HepG2 (cell line): Measurements from ENCODE around the gene SNUPN. TPM values are rescaled to one million over a fixed set of nuclear protein-coding genes. Genes with fewer than 3 reads are reported as not detected.

Experiments
- AKAP8 ChIP-seq: sonication (generic); formaldehyde crosslinking; IDR thresholded peaks from 2 replicates; pipeline ENCODE4 v1.5.1; 2020; ENCODE audit warnings: mild to moderate bottlenecking, missing genetic modification reagents
- CSRNP2 ChIP-seq: sonication (generic); formaldehyde crosslinking; conservative IDR thresholded peaks from 2 replicates; pipeline ENCODE4 v1.8.0; 2022; ENCODE audit warnings: low read depth, missing genetic modification reagents
- DPF2 ChIP-seq: sonication (generic); formaldehyde crosslinking; IDR thresholded peaks from 2 replicates; pipeline ENCODE4 v1.4.0; 2020; ENCODE audit warnings: mild to moderate bottlenecking, low read depth, missing genetic modification reagents, borderline replicate concordance
- GATAD2A ChIP-seq: IDR thresholded peaks from 2 replicates; pipeline ENCODE4 v1.6.1; 2016
- GPN1 ChIP-seq: sonication (generic); formaldehyde crosslinking; IDR thresholded peaks from 2 replicates; pipeline ENCODE4 v1.5.1; 2020; ENCODE audit warnings: missing genetic modification reagents, borderline replicate concordance
- NFKBIZ ChIP-seq: IDR thresholded peaks from 2 replicates; pipeline ENCODE4 v1.6.1; 2018; ENCODE audit warnings: missing genetic modification reagents, missing compliant biosample characterization
- POLR2AphosphoS2 ChIP-seq: IDR thresholded peaks from 2 replicates; pipeline ENCODE4 v1.6.1; 2011; ENCODE audit warnings: low read depth, low read length, improper control_type of control experiment
- RARG ChIP-seq: sonication (generic); formaldehyde crosslinking; IDR thresholded peaks from 2 replicates; pipeline ENCODE4 v1.4.0; 2020; ENCODE audit warnings: low read depth, mild to moderate bottlenecking, missing genetic modification reagents
- SPEN ChIP-seq: sonication (generic); formaldehyde crosslinking; IDR thresholded peaks from 2 replicates; pipeline ENCODE4 v1.5.1; 2020; ENCODE audit warnings: low read depth, mild to moderate bottlenecking, missing genetic modification reagents
- TEAD3 ChIP-seq: optimal IDR thresholded peaks from 2 replicates; pipeline ENCODE3; 2016; ENCODE audit warnings: borderline replicate concordance
- ZFP37 ChIP-seq: sonication (generic); formaldehyde crosslinking; IDR thresholded peaks from 2 replicates; pipeline ENCODE4 v1.4.0; 2020; ENCODE audit warnings: missing genetic modification reagents, borderline replicate concordance
- ZMYM4 ChIP-seq: sonication (generic); formaldehyde crosslinking; IDR thresholded peaks from 2 replicates; pipeline ENCODE4 v1.8.1; 2023; ENCODE audit warnings: mild to moderate bottlenecking, missing genetic modification reagents
- ZNF10 ChIP-seq: sonication (generic); formaldehyde crosslinking; IDR thresholded peaks from 2 replicates; pipeline ENCODE4 v1.4.0; 2020; ENCODE audit warnings: mild to moderate bottlenecking, low read depth, missing genetic modification reagents, borderline replicate concordance
- ZNF12 ChIP-seq: sonication (generic); formaldehyde crosslinking; IDR thresholded peaks from 2 replicates; pipeline ENCODE4 v1.5.0; 2020; ENCODE audit warnings: missing genetic modification reagents
- ZNF282 ChIP-seq: fragments of 450-650 bp; IDR thresholded peaks from 2 replicates; pipeline ENCODE4 v1.6.1; 2018; ENCODE audit not compliant: partially characterized antibody
- ZNF547 ChIP-seq: sonication (generic); formaldehyde crosslinking; IDR thresholded peaks from 2 replicates; pipeline ENCODE4 v1.5.1; 2020; ENCODE audit warnings: mild to moderate bottlenecking, missing genetic modification reagents
- ZNF569 ChIP-seq: sonication (generic); formaldehyde crosslinking; IDR thresholded peaks from 2 replicates; pipeline ENCODE4 v1.5.0; 2020; ENCODE audit warnings: mild to moderate bottlenecking, missing genetic modification reagents, moderate library complexity, borderline replicate concordance
- ZNF572 ChIP-seq: sonication (generic); formaldehyde crosslinking; IDR thresholded peaks from 2 replicates; pipeline ENCODE4 v1.5.1; 2020; ENCODE audit warnings: mild to moderate bottlenecking, missing genetic modification reagents
- ZNF850 ChIP-seq: sonication (generic); formaldehyde crosslinking; conservative IDR thresholded peaks from 2 replicates; pipeline ENCODE4 v1.9.0; 2021; ENCODE audit warnings: mild to moderate bottlenecking, missing genetic modification reagents
- ZZZ3 ChIP-seq: sonication (generic); formaldehyde crosslinking; IDR thresholded peaks from 2 replicates; pipeline ENCODE4 v1.4.0; 2020; ENCODE audit warnings: missing genetic modification reagents, mild to moderate bottlenecking, borderline replicate concordance
- polyA plus RNA-seq, 8 experiments: library from polyadenylated mRNA; depleted of rRNA in 3 of 8; stranded (reverse) in 7 of 8; unstranded in 1 of 8; fragments of >200 nt; fragmentation: Illumina TruSeq in 4 of 8; extraction: Trizol in 4 of 8; gene quantifications; 2 replicates each; pipeline versions ENCODE4 v1.2.1 to v1.2.3, GENCODE V29; 2011 to 2016; ENCODE audit warnings: low read depth in 4 of 8, missing spikeins in 1 of 8, mixed read lengths in 1 of 8; ENCODE audit not compliant: insufficient read depth in 1 of 8
- total RNA-seq, 5 experiments: library from RNA; depleted of rRNA; stranded (reverse); fragments of >200 nt; fragmentation: Illumina TruSeq; extraction: Trizol; gene quantifications; 2 replicates each; pipeline ENCODE4 v1.2.3, GENCODE V29; 2016; ENCODE audit warnings: low read depth in 1 of 5
- TF ChIP-seq, protein P1 (sequence below), 2 experiments: IDR thresholded peaks; 2 replicates each; pipeline ENCODE4 v1.6.1; 2011 to 2012; ENCODE audit warnings: low read length in 2 of 2, borderline replicate concordance in 1 of 2, low read depth in 1 of 2, mild to moderate bottlenecking in 1 of 2, moderate library complexity in 1 of 2
- TF ChIP-seq, protein P2 (sequence below): sonication (generic); formaldehyde crosslinking; IDR thresholded peaks from 2 replicates; pipeline ENCODE4 v1.4.0; 2020; ENCODE audit warnings: missing genetic modification reagents, low read depth, mild to moderate bottlenecking, borderline replicate concordance
- TF ChIP-seq, protein P3 (sequence below): sonication (generic); formaldehyde crosslinking; IDR thresholded peaks from 2 replicates; pipeline ENCODE4 v1.8.0; 2022; ENCODE audit warnings: missing genetic modification reagents, low read depth, mild to moderate bottlenecking, borderline replicate concordance

SNUPN gene
- total and polyA plus RNA-seq, 2 of the 13 experiments (the other 11 are each of a cell fraction or from before 2014, with no cell fraction given) = 9.0 to 16.4 TPM

GRCh38 chr15:75639709-75640482 is 14.4 kb upstream of the SNUPN start, which contains the start of gene IMP3 (continued):
- TF ChIP-seq, protein P1, sequence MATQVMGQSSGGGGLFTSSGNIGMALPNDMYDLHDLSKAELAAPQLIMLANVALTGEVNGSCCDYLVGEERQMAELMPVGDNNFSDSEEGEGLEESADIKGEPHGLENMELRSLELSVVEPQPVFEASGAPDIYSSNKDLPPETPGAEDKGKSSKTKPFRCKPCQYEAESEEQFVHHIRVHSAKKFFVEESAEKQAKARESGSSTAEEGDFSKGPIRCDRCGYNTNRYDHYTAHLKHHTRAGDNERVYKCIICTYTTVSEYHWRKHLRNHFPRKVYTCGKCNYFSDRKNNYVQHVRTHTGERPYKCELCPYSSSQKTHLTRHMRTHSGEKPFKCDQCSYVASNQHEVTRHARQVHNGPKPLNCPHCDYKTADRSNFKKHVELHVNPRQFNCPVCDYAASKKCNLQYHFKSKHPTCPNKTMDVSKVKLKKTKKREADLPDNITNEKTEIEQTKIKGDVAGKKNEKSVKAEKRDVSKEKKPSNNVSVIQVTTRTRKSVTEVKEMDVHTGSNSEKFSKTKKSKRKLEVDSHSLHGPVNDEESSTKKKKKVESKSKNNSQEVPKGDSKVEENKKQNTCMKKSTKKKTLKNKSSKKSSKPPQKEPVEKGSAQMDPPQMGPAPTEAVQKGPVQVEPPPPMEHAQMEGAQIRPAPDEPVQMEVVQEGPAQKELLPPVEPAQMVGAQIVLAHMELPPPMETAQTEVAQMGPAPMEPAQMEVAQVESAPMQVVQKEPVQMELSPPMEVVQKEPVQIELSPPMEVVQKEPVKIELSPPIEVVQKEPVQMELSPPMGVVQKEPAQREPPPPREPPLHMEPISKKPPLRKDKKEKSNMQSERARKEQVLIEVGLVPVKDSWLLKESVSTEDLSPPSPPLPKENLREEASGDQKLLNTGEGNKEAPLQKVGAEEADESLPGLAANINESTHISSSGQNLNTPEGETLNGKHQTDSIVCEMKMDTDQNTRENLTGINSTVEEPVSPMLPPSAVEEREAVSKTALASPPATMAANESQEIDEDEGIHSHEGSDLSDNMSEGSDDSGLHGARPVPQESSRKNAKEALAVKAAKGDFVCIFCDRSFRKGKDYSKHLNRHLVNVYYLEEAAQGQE (IDR thresholded peaks at IDR 0.05; ENCODE audit: borderline replicate concordance in 1 of 2, low read depth in 1 of 2, low read length in 2 of 2) = peak in 1 of 2 experiments; percentile 49; a peak in 1 of 4 replicates
- 0 out of 2 replicates have a peak, but pooled peaks have one; percentile 27 for TF ChIP-seq ZFP37
- TF ChIP-seq SPEN (CRISPR knock-in tag) = peak; percentile 74
- peak; percentile 40; the same call in 1 of the 2 replicates for TF ChIP-seq DPF2 (CRISPR knock-in tag)
- TF ChIP-seq ZMYM4 = peak; percentile 91
- TF ChIP-seq ZZZ3 (CRISPR knock-in tag) = peak; percentile 26; the same call in 1 of the 2 replicates
- TF ChIP-seq, protein P2, sequence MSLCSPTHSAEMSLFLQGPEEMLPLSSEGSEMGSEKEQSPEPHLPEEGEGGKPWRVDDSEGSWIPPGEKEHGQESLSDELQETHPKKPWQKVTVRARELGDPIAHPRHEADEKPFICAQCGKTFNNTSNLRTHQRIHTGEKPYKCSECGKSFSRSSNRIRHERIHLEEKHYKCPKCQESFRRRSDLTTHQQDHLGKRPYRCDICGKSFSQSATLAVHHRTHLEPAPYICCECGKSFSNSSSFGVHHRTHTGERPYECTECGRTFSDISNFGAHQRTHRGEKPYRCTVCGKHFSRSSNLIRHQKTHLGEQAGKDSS (CRISPR knock-in tag) = peak; percentile 30; the same call in 1 of the 2 replicates
- TF ChIP-seq GATAD2A (CRISPR knock-in tag) = no peak
- TF ChIP-seq ZNF850 (CRISPR knock-in tag) = no peak
- TF ChIP-seq POLR2AphosphoS2 = no peak
- TF ChIP-seq GPN1 (CRISPR knock-in tag) = peak; percentile 83; the same call in 1 of the 2 replicates
- 0 out of 2 replicates have a peak, but pooled peaks have one; percentile 17 for TF ChIP-seq ZNF572 (CRISPR knock-in tag)
- TF ChIP-seq, protein P3, sequence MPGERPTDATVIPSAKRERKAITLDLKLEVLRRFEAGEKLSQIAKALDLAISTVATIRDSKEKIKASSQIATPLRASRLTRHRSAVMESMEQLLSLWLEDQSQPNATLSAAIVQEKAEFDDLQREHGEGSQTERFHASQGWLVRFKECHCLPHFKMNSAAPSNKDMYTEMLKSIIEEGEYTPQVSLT (CRISPR knock-in tag) = no peak; the same call in 1 of the 2 replicates
- TF ChIP-seq RARG (CRISPR knock-in tag) = 0 out of 2 replicates have a peak, but pooled peaks have one; percentile 17
- TF ChIP-seq ZNF547 (CRISPR knock-in tag) = peak; percentile 54; the same call in 1 of the 2 replicates
- no peak; the same call in none of the 2 replicates for TF ChIP-seq NFKBIZ (CRISPR knock-in tag)
- no peak for TF ChIP-seq ZNF282
- TF ChIP-seq ZNF569 = no peak
- TF ChIP-seq CSRNP2 (CRISPR knock-in tag) = no peak
- TF ChIP-seq ZNF10 (CRISPR knock-in tag) = peak; percentile 81; the same call in 1 of the 2 replicates
- peak; percentile 71; the same call in 1 of the 2 replicates for TF ChIP-seq AKAP8
- TF ChIP-seq ZNF12 (CRISPR knock-in tag) = peak; percentile 52; the same call in 1 of the 2 replicates
- TF ChIP-seq TEAD3 = peak; percentile 76
